Calu3 (cell line): Measurements from ENCODE around the gene EIF2AK3. TPM values are rescaled to one million over a fixed set of nuclear protein-coding genes. Genes with fewer than 3 reads are reported as not detected.

Experiments used
- BruUV-seq: library from RNA; stranded (reverse); fragments of 400-500 nt; replicated peaks from 2 replicates; lab custom pipeline; 2021; lab: Mats Ljungman, UMichigan
- CTCF ChIA-PET: fragments of 300-600 bp; sonication (Branson Sonifier 250); formaldehyde crosslinking; loops from one replicate; lab custom pipeline; 2022; ENCODE audit warnings: antibody characterized with exemption; lab: Charles Lee
- DNase-seq: peaks from one replicate; pipeline ENCODE4 v3.0.0; 2022
- H3K27ac Mint-ChIP-seq: one replicate; pipeline ENCODE4 v1.8.0; 2022; ENCODE audit warnings: mixed read lengths; ENCODE audit not compliant: unreplicated experiment
- H3K27me3 Mint-ChIP-seq: one replicate; pipeline ENCODE4 v1.8.0; 2022; ENCODE audit warnings: mixed read lengths; ENCODE audit not compliant: unreplicated experiment
- H3K36me3 Mint-ChIP-seq: one replicate; pipeline ENCODE4 v1.8.0; 2022; ENCODE audit warnings: mild to moderate bottlenecking, moderate library complexity, mixed read lengths; ENCODE audit not compliant: insufficient read depth, unreplicated experiment
- H3K4me1 Mint-ChIP-seq: one replicate; pipeline ENCODE4 v1.8.0; 2022; ENCODE audit warnings: mild to moderate bottlenecking, low read depth, mixed read lengths; ENCODE audit not compliant: unreplicated experiment
- H3K4me3 Mint-ChIP-seq: one replicate; pipeline ENCODE4 v1.8.0; 2022; ENCODE audit warnings: mild to moderate bottlenecking, low read depth, moderate library complexity, mixed read lengths; ENCODE audit not compliant: unreplicated experiment
- H3K9me3 Mint-ChIP-seq: one replicate; pipeline ENCODE4 v1.8.0; 2022; ENCODE audit warnings: low read depth, mixed read lengths; ENCODE audit not compliant: unreplicated experiment
- intact Hi-C: fragments of 100-400 bp; cut with micrococcal nuclease; formaldehyde crosslinking; loops from one replicate; pipeline ENCODE4 v1.10.0; 2022; ENCODE audit not compliant: unreplicated experiment
- total RNA-seq: library from RNA; stranded (reverse); gene quantifications from 2 replicates; pipeline ENCODE4 v1.2.3, GENCODE V29; 2022
- TF ChIP-seq, protein P1 (sequence below): fragments of 200-600 bp; IDR thresholded peaks from one replicate; pipeline ENCODE4 v1.8.0; 2022; ENCODE audit warnings: antibody characterized with exemption; ENCODE audit not compliant: unreplicated experiment

EIF2AK3 gene
- total RNA-seq, 1 experiment from 2014 or later, result 17.4 TPM

DNA sequence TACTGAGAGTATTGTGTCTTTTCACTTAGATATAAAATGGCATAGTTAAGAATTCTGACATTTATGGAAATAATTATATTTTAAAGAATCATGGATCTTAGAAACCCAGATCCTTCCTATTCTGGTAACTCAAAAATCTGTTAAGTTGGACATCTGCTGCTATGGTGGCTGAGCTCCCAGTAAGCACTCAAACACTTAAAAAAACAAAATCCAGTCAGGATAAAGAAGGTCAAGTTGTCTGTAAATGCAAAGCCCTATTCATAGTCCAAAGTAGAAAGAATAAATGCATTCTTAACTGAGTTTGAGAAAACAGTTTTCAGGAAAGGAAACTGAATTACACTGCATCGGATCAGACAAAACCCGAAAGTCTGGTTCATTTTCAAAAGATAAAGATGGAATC, 35.6 kb downstream of the EIF2AK3 start:
- intact Hi-C loops, result loop anchor here (1.0 kb wide), 1 partner anchor 78 kb away; no protein-coding TSS in a partner anchor
- DNase-seq, result no peak
- Mint-ChIP-seq H3K27me3 (no peaks in the 10 kb centered on the region), H3K4me1 (no peaks in the 10 kb centered on the region), H3K27ac (no peak overlapping the region), H3K4me3 (no peak overlapping the region), H3K9me3 (no peaks in the 10 kb centered on the region), H3K36me3 (peaks cover 4% of the 10 kb centered on the region)
- TF ChIP-seq, protein P1, sequence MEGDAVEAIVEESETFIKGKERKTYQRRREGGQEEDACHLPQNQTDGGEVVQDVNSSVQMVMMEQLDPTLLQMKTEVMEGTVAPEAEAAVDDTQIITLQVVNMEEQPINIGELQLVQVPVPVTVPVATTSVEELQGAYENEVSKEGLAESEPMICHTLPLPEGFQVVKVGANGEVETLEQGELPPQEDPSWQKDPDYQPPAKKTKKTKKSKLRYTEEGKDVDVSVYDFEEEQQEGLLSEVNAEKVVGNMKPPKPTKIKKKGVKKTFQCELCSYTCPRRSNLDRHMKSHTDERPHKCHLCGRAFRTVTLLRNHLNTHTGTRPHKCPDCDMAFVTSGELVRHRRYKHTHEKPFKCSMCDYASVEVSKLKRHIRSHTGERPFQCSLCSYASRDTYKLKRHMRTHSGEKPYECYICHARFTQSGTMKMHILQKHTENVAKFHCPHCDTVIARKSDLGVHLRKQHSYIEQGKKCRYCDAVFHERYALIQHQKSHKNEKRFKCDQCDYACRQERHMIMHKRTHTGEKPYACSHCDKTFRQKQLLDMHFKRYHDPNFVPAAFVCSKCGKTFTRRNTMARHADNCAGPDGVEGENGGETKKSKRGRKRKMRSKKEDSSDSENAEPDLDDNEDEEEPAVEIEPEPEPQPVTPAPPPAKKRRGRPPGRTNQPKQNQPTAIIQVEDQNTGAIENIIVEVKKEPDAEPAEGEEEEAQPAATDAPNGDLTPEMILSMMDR, result no peak
- no TSS peak for BruUV-seq
- CTCF ChIA-PET, result interaction anchor here (1.0 to 1.2 kb wide), 3 partner anchors 8 to 80 kb away, joined by 6 to 10 read pairs (median 8); no protein-coding TSS in a partner anchor

DNA sequence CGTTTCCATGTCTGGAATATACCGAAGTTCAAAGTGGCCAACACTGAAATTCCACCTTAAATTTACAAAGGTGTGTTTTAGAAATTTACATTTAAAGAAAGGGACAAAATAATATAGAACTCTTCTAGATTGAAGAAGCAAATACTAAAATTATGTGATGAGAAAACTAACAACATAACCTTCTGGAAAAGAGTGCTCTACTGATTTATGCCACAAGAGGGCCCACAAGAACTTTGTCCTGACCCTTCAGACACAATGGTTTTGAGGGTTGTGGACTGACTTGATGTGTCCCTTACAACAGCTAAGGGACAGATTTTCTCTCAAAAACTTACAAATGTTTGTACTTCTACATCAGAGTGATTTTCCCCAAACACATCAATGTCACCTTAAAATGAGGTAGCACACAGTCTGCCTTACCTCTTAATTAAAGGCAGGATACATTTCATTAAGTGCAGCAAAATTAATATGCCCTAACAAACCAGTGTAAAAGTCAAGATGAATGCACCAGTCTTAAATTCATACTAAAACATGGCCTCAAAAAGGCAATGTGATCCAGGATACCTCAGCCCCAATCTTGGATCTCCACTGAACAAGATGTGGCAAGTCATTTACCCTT, 36.2 kb downstream of the EIF2AK3 start:
- CTCF ChIA-PET, result interaction anchor here (1.0 to 1.2 kb wide), 3 partner anchors 9 to 81 kb away, joined by 6 to 10 read pairs (median 8); no protein-coding TSS in a partner anchor
- H3K27ac Mint-ChIP-seq, result no peak overlapping the region
- H3K36me3 Mint-ChIP-seq, result peaks cover 4% of the 10 kb centered on the region
- H3K27me3 Mint-ChIP-seq, result no peaks in the 10 kb centered on the region
- TF ChIP-seq, protein P1, result peak; percentile 62
- BruUV-seq, result no TSS peak
- intact Hi-C loops, result loop anchor here (1.0 kb wide), 1 partner anchor 78 kb away; no protein-coding TSS in a partner anchor
- H3K9me3 Mint-ChIP-seq, result no peaks in the 10 kb centered on the region
- no peaks in the 10 kb centered on the region for H3K4me1 Mint-ChIP-seq
- no peak overlapping the region for H3K4me3 Mint-ChIP-seq
- DNase-seq, result peak; percentile 59

DNA sequence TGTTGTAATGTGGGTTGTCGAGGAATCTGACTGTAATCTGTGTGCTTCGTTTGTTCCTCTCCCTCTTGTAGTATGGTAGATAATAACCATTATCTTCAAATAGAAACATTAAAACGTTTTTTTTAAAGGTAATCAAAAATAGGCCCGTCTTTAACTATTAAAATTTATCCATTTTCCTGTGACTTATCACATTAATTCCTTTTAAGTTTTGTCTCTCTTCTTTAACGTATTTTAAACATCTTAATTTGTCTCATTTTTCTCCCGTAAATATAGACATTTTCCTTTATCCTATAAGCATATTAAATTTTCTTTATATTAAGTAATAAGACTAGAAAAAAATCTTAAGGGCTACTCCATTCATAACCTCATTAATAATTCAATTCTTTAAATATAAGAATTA, 41.3 kb downstream of the EIF2AK3 start:
- CTCF ChIA-PET, result no interaction called here
- H3K4me1 Mint-ChIP-seq, result no peaks in the 10 kb centered on the region
- no peaks in the 10 kb centered on the region for H3K27me3 Mint-ChIP-seq
- no TSS peak for BruUV-seq
- peaks cover 15% of the 10 kb centered on the region for H3K36me3 Mint-ChIP-seq
- intact Hi-C loops, result no loop called here
- H3K9me3 Mint-ChIP-seq, result no peaks in the 10 kb centered on the region
- no peak overlapping the region for H3K27ac Mint-ChIP-seq
- H3K4me3 Mint-ChIP-seq, result no peak overlapping the region
- TF ChIP-seq, protein P1, result no peak
- DNase-seq, result no peak

DNA sequence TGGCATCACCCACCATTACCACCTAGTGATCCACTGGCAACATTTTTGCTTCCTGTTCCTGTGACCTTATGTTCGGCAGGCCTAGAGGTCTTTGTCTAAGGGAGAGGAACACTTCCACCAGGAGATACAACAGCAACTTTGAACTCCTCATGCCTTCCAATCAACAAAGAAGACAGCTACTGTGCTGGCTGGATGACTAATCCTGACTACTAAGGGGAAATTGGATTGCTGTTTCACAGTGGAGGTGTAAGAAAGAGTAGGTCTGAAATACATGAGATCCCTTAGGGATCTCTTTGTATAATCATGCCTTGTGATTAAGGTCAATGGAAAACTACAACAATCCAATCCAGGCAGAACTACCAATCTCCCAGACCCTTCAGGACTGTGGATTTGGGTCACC, 45.2 kb downstream of the EIF2AK3 start:
- Mint-ChIP-seq H3K4me3 (no peak overlapping the region), H3K4me1 (no peaks in the 10 kb centered on the region), H3K27me3 (no peaks in the 10 kb centered on the region), H3K27ac (no peak overlapping the region), H3K36me3 (peaks cover 15% of the 10 kb centered on the region), H3K9me3 (no peaks in the 10 kb centered on the region)
- intact Hi-C loops, result no loop called here
- CTCF ChIA-PET, result interaction anchor here (0.6 kb wide), 1 partner anchor 67 kb away, joined by 5 read pairs; no protein-coding TSS in a partner anchor
- no peak for DNase-seq
- TF ChIP-seq, protein P1, result no peak
- no TSS peak for BruUV-seq
